OCI-LY7 (cell line): ENCODE measurements around the gene HNRNPR.

Experiments used
- CTCF ChIP-seq: fragments of 200-600 bp; sonication (generic); conservative IDR thresholded peaks from 2 replicates; pipeline ENCODE4 v1.5.1; 2014; ENCODE audit warnings: mild to moderate bottlenecking, antibody characterized with exemption, low read length, moderate library complexity, mixed read lengths
- EZH2phosphoT487 ChIP-seq: fragments of 200-600 bp; sonication (generic); IDR thresholded peaks from 2 replicates; pipeline ENCODE4 v1.6.1; 2018; ENCODE audit warnings: low read depth, borderline replicate concordance, mild to moderate bottlenecking, mixed run types, antibody characterized with exemption, low read length, moderate library complexity, mixed read lengths

GRCh38 chr1:23380719-23381118 is 36.6 kb upstream of the HNRNPR start:
- TF ChIP-seq CTCF (no peak), EZH2phosphoT487 (no peak)
